ENCODE data around the gene GLRA2.
"Not testable (repeated sequence)": the region's sequence is repeated elsewhere in the genome, so short reads cannot be mapped to it uniquely, and the experiment has no call there.

GLRA2 gene

GRCh38 chrX:14594521-14594920 is 65.2 kb downstream of the GLRA2 start:
- DNase-seq = no peak

- DNase-seq = no peak
Observed at GRCh38 chrX:14598330-14598729, 69.0 kb downstream of the GLRA2 start.

- no peak for DNase-seq
Observed at GRCh38 chrX:14607446-14607985, 78.2 kb downstream of the GLRA2 start.

- DNase-seq = not testable (repeated sequence)
Observed at GRCh38 chrX:14612450-14612849, 83.1 kb downstream of the GLRA2 start.

GRCh38 chrX:14616301-14616700 is 87.0 kb downstream of the GLRA2 start:
- no peak for DNase-seq

- DNase-seq = no peak
Observed at GRCh38 chrX:14616836-14617235, 87.5 kb downstream of the GLRA2 start.

GRCh38 chrX:14618177-14618965 is 89.0 kb downstream of the GLRA2 start:
- DNase-seq = no peak

GRCh38 chrX:14630733-14631132 is 101.4 kb downstream of the GLRA2 start:
- DNase-seq = no peak

- no peak for DNase-seq
Observed at GRCh38 chrX:14641681-14642655, 112.6 kb downstream of the GLRA2 start.

- DNase-seq = no peak
Observed at GRCh38 chrX:14660970-14661369, 131.6 kb downstream of the GLRA2 start.

GRCh38 chrX:14670819-14671218 is 141.5 kb downstream of the GLRA2 start:
- DNase-seq = no peak

GRCh38 chrX:14672611-14673172 is 143.4 kb downstream of the GLRA2 start:
- DNase-seq = no peak

- DNase-seq = no peak
Observed at GRCh38 chrX:14673236-14673635, 143.9 kb downstream of the GLRA2 start.

- peak; percentile 45 for DNase-seq
Observed at GRCh38 chrX:14673764-14674163, 144.4 kb downstream of the GLRA2 start.

- peak; percentile 61 for DNase-seq
Observed at GRCh38 chrX:14675500-14675899, 146.2 kb downstream of the GLRA2 start.

- DNase-seq = no peak
Observed at GRCh38 chrX:14676431-14676830, 147.1 kb downstream of the GLRA2 start.

GRCh38 chrX:14688331-14688730 is 159.0 kb downstream of the GLRA2 start:
- DNase-seq = not testable (repeated sequence)

GRCh38 chrX:14690553-14690952 is 161.2 kb downstream of the GLRA2 start:
- no peak for DNase-seq

- DNase-seq = no peak
Observed at GRCh38 chrX:14694611-14695010, 165.3 kb downstream of the GLRA2 start.

GRCh38 chrX:14697451-14697850 is 168.1 kb downstream of the GLRA2 start:
- no peak for DNase-seq

GRCh38 chrX:14698790-14699189 is 169.5 kb downstream of the GLRA2 start:
- no peak for DNase-seq

GRCh38 chrX:14700982-14701381 is 171.6 kb downstream of the GLRA2 start:
- no peak for DNase-seq

GRCh38 chrX:14702145-14702544 is 172.8 kb downstream of the GLRA2 start:
- DNase-seq = no peak

All from NCI-H1694 treated with DMSO at 0.1 percent for 48 hours (cell line).